NCI-H2196 (cell line): ENCODE data around the gene ZNF418.
"Not testable (repeated sequence)": the region's sequence is repeated elsewhere in the genome, so short reads cannot be mapped to it uniquely, and the experiment has no call there.

Experiments
- DNase-seq: peaks from one replicate; lab custom pipeline; 2025; ENCODE audit not compliant: unreplicated experiment; lab: John Stamatoyannopoulos, UW

The ZNF418 gene

GRCh38 chr19:57890706-57891105 lies 44.5 kb downstream of the ZNF418 start:
- not testable (repeated sequence) for DNase-seq

GRCh38 chr19:57888560-57889231 lies 46.5 kb downstream of the ZNF418 start, which contains the start of gene ZNF814:
Gene ZNF814 (minus strand): TSS chr19:57889037. CDS start chr19:57888802, 235 bp downstream.
- DNase-seq, result no peak

GRCh38 chr19:57888107-57888559 lies 47.1 kb downstream of the ZNF418 start:
- no peak for DNase-seq

DNA sequence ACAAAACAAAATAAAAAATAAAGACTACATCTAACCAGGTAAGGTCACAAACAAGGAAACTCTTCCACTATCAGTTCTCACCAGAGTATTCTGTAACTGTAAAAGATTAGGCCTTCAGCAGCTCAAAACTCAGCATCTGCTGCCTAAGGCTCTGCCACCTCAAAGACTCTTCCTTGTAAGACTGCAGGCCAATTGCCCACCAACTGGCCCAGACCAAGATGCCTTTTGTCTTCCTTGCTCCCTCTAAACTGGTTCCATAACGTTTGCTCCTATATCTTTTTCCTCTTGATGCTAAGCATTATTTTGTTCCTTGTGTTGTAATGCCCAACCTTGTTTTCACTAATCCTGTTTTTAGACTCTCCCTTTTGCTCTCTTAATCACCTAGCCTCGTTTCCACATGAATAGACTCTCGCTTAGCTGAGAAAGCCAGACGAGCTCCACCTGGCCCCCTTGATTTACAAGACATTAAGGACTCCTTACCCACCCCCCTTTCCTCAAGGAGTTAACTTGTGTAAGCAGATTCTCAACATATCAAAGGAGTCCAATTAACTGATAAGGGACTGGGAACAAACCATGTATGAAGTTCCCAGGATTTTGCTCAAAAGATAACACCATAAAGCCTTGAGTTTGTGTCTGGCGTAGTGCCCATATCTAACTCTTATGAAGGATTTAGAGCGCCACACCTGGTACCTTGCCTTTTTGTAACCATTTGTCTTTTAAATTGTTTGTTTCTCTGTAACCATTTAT lies 47.8 kb downstream of the ZNF418 start:
- DNase-seq, result no peak

- DNase-seq, result no peak
Observed at GRCh38 chr19:57886046-57886445, 49.2 kb downstream of the ZNF418 start.

GRCh38 chr19:57873883-57874799 lies 61.1 kb downstream of the ZNF418 start:
- DNase-seq, result not testable (repeated sequence)

GRCh38 chr19:57872450-57872849 lies 62.8 kb downstream of the ZNF418 start:
- no peak for DNase-seq
